NCI-H82 treated with DMSO at 0.1 percent for 48 hours (cell line): Measurements from ENCODE around the gene COASY.
A peak's percentile ranks its signal among the peaks of the same experiment; 100 is the strongest.

ENCODE experiments used
- DNase-seq: peaks from one replicate; lab custom pipeline; 2025; ENCODE audit not compliant: unreplicated experiment; lab: John Stamatoyannopoulos, UW

Gene COASY

GRCh38 chr17:42561897-42562387, at the start of gene COASY:
TSS of gene COASY (plus strand) at chr17:42562148. CDS start at chr17:42562623, 475 bp downstream.
- peak; percentile 91 for DNase-seq

DNA sequence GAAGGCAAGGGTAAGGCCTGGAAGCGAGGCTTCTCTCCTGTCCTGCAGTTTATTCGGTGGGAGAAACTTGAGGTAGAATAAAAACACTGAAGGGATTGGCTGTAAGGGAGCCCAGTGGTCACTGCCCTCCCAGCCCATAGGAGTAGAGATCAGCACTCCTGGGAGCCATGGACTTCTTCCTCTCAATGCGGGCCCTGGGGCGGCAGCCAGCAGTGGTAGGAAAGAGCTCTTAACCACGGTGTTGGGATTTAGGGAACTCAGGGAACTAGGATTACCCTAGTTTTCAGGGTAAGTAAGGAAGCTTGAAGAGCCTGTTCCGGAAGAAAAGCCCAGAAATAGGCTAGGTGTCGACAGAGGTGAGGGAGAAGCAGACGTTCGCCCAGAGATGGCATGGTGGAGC, 49.7 kb upstream of the COASY start:
- DNase-seq, result no peak

- DNase-seq, result no peak
These were observed 49.2 kb upstream of the COASY start for GRCh38 chr17:42512733-42513251.

GRCh38 chr17:42513686-42514085, 48.3 kb upstream of the COASY start:
- no peak for DNase-seq

DNA sequence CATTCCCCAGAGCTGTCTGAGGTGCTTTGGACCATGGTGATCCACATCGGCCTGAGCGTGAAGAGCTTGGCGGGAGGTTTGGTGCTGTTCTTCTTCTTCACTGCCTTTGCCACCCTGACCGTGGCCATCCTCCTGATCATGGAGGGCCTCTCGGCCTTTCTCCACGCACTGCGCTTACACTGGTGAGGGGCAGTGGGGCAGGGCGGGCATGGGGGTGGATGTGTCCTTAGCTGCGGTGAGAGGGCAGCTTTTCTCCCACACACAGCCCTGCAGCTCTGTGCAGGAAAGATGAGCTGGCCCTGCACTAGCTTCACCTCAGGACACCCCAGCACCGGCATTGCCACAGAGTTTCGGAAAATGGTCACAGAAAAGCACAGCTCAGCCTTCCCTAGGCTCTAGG, 47.7 kb upstream of the COASY start:
- DNase-seq, result no peak

DNA sequence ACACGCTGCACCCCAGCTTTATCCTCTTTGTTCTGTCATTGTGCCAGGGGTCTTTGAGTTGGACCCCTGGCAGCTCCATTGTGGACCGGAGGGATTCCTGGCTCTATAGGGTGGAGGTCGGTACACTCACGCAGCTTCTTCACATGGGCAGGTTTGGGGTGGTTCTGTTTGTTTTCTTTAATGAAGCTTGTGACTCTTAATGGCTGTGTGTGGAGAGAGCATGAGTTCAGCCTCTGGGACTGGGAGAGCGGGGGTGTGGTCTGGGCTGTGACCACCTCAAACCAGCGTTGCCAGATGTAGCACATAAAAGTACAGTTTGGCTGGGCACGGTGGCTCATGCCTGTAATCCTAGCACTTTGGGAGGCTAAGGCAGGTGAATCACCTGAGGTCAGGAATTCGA, 47.1 kb upstream of the COASY start:
- DNase-seq, result no peak

DNA sequence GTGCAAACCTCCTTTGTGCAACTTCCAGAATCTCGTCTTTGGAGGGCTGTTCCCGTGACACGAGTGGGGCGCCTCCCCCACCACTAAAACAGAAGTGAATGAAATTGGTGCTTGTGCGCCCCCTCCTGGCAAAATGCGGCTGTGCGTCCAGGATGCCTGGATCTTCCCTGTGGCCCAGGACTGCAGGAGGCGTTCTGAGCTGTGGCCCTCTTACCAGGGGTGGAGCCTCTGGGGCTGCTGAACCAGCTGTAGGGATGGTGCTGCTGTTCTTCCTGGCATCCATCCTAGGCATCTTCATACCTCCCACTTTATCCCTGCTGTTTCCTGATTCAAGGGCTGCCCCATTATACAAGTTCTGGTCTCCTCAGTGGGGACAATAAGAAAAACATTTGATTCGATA, 44.4 kb upstream of the COASY start:
- DNase-seq, result peak; percentile 17

DNA sequence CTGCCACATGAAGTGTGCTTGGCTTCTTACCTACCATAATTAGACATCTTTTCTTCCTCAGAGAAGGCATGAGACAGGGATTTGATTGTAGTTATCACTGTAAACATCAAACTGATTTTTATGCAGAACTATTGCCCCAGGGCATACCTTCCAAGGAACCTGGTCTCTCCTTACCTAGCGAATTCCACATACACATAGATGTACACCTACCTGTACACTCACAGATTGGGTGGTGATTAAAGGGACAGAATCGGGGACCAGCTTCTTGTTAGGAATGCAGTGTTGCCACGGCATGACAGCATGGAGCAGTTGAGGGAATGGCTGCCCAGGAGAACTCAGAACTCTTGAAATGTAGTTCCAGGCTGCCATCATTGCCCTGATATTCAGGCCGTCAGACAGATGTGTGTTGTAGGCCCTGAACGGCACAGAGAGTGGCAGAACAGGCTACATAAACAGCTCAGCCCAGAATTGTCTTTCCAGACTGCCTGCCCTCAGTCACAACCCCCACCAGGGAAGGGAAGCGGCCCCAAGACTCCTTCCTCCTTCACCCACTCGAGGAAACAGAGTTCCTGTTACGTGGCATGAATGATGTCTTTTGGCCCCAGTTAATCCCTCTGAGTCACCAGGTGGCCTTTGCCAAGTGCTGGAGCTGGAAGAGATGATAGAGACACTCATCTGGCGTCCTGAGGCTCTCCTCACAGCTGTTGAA, 43.7 kb upstream of the COASY start:
- peak; percentile 22 for DNase-seq

GRCh38 chr17:42518755-42519545, 43.0 kb upstream of the COASY start:
- DNase-seq, result peak; percentile 37

DNA sequence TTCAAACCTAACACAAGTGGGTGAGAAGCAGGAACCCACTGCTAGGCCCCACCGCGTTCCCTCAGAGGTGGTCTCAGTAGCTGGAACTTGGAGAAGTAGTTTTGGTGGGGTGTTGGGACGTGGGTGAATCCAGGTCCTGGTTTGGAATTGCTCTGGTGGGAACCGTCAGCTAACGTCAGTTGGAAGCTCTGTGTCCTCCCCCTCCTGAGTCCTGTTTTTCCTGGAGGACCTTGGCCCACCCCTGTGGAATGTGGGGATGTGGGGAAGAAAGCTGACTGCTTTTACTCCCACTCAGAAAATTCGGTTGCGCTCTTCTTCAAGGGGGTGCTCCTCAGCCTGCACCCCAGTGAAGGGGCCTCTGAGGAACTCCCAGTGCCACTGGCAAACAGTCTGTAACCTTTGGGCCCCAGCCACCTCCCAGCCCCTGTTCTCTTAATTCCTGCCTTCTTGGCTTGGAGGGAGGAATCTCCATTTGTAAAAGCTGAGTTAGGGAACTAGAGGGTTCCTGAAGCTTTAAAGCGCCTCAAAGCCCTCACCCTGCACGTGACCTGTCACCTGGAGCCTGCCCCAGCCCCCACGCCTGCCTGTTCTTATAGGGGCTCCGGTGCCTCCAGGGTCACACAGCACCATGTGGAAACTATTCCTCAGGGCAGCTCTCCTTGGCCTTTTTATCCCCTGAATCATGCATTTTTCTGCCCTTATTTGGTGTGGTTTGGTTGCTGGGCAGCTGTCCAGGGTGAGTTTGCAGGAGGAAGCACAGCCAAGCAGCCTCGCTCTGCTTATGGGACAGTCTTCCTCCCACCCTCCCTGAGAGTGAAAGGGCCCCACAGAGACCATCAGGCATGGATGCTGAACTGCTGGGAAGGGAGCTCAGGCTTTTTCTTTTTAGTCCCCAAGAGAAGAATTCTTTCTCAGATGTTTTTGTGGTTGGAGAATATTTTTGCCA, 42.1 kb upstream of the COASY start:
- no peak for DNase-seq

DNA sequence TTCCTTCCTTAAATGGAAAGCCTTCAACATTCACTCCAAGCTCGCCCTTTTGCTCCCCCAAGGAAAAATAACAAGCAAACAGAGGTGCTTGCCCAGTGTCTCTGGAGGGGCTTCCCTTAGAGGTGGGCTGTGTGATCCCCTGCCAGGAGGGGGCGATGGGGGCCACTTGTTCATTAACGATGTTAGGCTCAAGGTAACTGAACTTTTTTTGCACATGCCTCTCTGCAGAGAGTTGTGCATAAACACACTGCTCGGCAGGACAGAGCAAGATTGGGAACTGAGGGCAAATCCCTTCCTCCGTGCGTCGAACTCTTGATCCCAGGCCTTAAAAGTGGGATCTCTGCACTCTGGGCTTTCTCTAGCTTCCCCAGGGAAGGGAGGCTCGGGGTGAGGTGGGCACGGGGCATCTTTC, 41.4 kb upstream of the COASY start:
- DNase-seq, result no peak

GRCh38 chr17:42521036-42521435, 40.9 kb upstream of the COASY start:
- DNase-seq, result no peak

GRCh38 chr17:42521666-42522262, 40.2 kb upstream of the COASY start:
- no peak for DNase-seq

GRCh38 chr17:42522263-42522790, 39.6 kb upstream of the COASY start:
- DNase-seq, result no peak

GRCh38 chr17:42522798-42523278, 39.1 kb upstream of the COASY start:
- DNase-seq, result no peak

DNA sequence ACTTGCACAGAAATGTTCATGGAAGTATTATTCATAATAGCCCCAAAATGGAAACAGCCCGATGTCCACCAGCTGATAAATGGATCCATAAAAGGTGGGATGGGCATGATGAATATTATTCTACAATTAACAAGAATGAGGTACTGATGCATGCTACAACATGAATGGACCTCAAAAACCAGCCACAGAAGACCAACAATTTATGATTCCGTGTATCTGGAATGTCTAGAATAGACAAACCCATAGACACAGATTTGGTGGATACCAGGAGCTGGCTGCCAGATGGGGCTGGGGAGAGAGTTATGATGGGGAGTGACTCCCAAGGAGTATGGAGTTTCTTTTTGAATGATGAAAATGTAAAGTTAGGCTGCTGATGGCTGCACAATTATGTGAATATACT, 36.7 kb upstream of the COASY start:
- no peak for DNase-seq

GRCh38 chr17:42526031-42526444, 35.9 kb upstream of the COASY start:
- no peak for DNase-seq

DNA sequence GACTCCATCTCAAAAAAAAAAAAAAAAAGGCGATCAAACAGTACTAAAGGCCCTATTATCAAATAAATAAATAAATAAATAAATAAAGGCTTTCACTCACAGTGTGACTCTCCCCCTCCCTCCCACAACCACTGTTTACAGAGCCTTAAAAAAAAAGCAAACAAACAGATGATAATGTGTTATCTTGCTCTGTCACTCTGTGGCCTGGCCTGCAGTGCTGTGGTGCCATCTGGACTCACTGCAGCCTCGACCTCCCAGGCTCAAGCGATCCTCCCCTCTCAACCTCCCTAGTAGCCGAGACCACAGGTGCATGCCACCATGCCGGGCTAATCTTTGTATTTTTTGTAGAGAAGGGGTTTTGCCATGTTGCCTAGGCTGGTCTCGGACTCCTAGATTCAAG, 34.0 kb upstream of the COASY start:
- DNase-seq, result no peak

- no peak for DNase-seq
These were observed 32.9 kb upstream of the COASY start for GRCh38 chr17:42529061-42529460.

- peak; percentile 3 for DNase-seq
These were observed 30.9 kb upstream of the COASY start for GRCh38 chr17:42530952-42531454.
